B cell (primary cell): ENCODE data around the gene SERGEF.

ENCODE experiments used
- CTCF ChIP-seq: fragments of 200-600 bp; IDR thresholded peaks from one replicate; pipeline ENCODE4 v1.8.0; 2022; ENCODE audit warnings: antibody characterized with exemption, mild to moderate bottlenecking
- EZH2 ChIP-seq: IDR thresholded peaks from 2 replicates; pipeline ENCODE4 v1.6.1; 2012; ENCODE audit warnings: borderline replicate concordance, low read depth, mild to moderate bottlenecking, moderate library complexity, low read length; ENCODE audit not compliant: insufficient read depth, poor library complexity, severe bottlenecking

GRCh38 chr11:17905477-17905876 is 107.4 kb downstream of the SERGEF start:
- TF ChIP-seq EZH2 (no peak), CTCF (no peak)
